AML-193 (cell line): Measurements from ENCODE around the gene SDR39U1.

Experiments
- DNase-seq, 2 experiments: peaks; one replicate each; lab custom pipeline; 2025; lab: John Stamatoyannopoulos, UW

SDR39U1 gene

GRCh38 chr14:24390701-24391468, 51.7 kb downstream of the SDR39U1 start:
- no peak for DNase-seq
